Neuronal stem cell (in vitro differentiated cells): ENCODE data around the gene PDE6H.

Source experiments
- DNase-seq: peaks from one replicate; pipeline ENCODE4 v3.0.0-alpha.2; 2013; ENCODE audit warnings: low spot score
- H2AFZ ChIP-seq: one replicate; pipeline ENCODE4 v1.6.1; 2013; ENCODE audit warnings: mild to moderate bottlenecking, low read length, inconsistent platforms
- H2AK5ac ChIP-seq: 2 replicates; pipeline ENCODE4 v1.6.1; 2013; ENCODE audit warnings: low read depth, mild to moderate bottlenecking, inconsistent platforms, low read length, moderate library complexity, mixed read lengths
- H2BK120ac ChIP-seq: 2 replicates; pipeline ENCODE4 v1.6.1; 2013; ENCODE audit warnings: low read depth, mild to moderate bottlenecking, inconsistent platforms, low read length, moderate library complexity, mixed read lengths
- H2BK12ac ChIP-seq: one replicate; pipeline ENCODE4 v1.6.1; 2013; ENCODE audit warnings: low read length, inconsistent platforms
- H2BK15ac ChIP-seq: 2 replicates; pipeline ENCODE4 v1.6.1; 2013; ENCODE audit warnings: mild to moderate bottlenecking, low read length, inconsistent platforms, mixed read lengths
- H2BK5ac ChIP-seq: one replicate; pipeline ENCODE4 v1.6.1; 2013; ENCODE audit warnings: inconsistent platforms, mild to moderate bottlenecking, low read length, moderate library complexity
- H3K14ac ChIP-seq: one replicate; pipeline ENCODE4 v1.6.1; 2013; ENCODE audit warnings: low read length, inconsistent platforms
- H3K18ac ChIP-seq: 2 replicates; pipeline ENCODE4 v1.6.1; 2013; ENCODE audit warnings: low read length, inconsistent platforms
- H3K23ac ChIP-seq: 2 replicates; pipeline ENCODE4 v1.6.1; 2013; ENCODE audit warnings: low read depth, mild to moderate bottlenecking, mixed read lengths, low read length, inconsistent platforms; ENCODE audit not compliant: poor library complexity
- H3K27ac ChIP-seq: replicated peaks from 3 replicates; pipeline ENCODE4 v1.5.1; 2013; ENCODE audit warnings: low read length, inconsistent platforms
- H3K27me3 ChIP-seq, 3 experiments: 2 replicates each; pipeline ENCODE4 v1.6.1; 2013; ENCODE audit warnings: low read length in 3 of 3, mild to moderate bottlenecking in 2 of 3, inconsistent platforms in 1 of 3, low read depth in 1 of 3, mixed read lengths in 1 of 3, moderate library complexity in 1 of 3; ENCODE audit not compliant: control insufficient read depth in 3 of 3, insufficient read depth in 3 of 3
- H3K36me3 ChIP-seq, 2 donors: replicated peaks in 1 of 2; 2 replicates each; pipeline ENCODE4 v1.6.1; 2013; ENCODE audit warnings: low read length in 2 of 2; ENCODE audit not compliant: control insufficient read depth in 2 of 2, insufficient read depth in 2 of 2
- H3K4ac ChIP-seq: 2 replicates; pipeline ENCODE4 v1.6.1; 2013; ENCODE audit warnings: inconsistent platforms, mild to moderate bottlenecking, low read length, moderate library complexity
- H3K4me1 ChIP-seq, 2 donors: 1 replicate in 1 of 2; 2 replicates in 1 of 2; pipeline ENCODE4 v1.6.1; 2013; ENCODE audit warnings: low read length in 2 of 2, low read depth in 1 of 2; ENCODE audit not compliant: control insufficient read depth in 2 of 2, insufficient read depth in 1 of 2
- H3K4me2 ChIP-seq: one replicate; pipeline ENCODE4 v1.6.1; 2013; ENCODE audit warnings: mild to moderate bottlenecking, low read length, inconsistent platforms; ENCODE audit not compliant: insufficient read depth, poor library complexity, severe bottlenecking
- H3K4me3 ChIP-seq, 2 donors: 2 replicates each; pipeline ENCODE4 v1.5.1; 2013; ENCODE audit warnings: low read length in 2 of 2, mild to moderate bottlenecking in 2 of 2, inconsistent platforms in 1 of 2, moderate library complexity in 1 of 2
- H3K79me1 ChIP-seq: one replicate; pipeline ENCODE4 v1.6.1; 2013; ENCODE audit warnings: low read depth, mild to moderate bottlenecking, inconsistent platforms, low read length, moderate library complexity
- H3K9ac ChIP-seq: one replicate; pipeline ENCODE4 v1.6.1; 2013; ENCODE audit warnings: mild to moderate bottlenecking, low read depth, low read length, inconsistent platforms; ENCODE audit not compliant: poor library complexity
- H3K9me3 ChIP-seq, 2 donors: replicated peaks in 1 of 2; 2 replicates each; pipeline versions ENCODE3 to v1.6.1; 2013; ENCODE audit warnings: low read length in 2 of 2, mild to moderate bottlenecking in 2 of 2, inconsistent platforms in 1 of 2, low read depth in 1 of 2, mixed read lengths in 1 of 2, moderate library complexity in 1 of 2; ENCODE audit not compliant: control insufficient read depth in 2 of 2, insufficient read depth in 1 of 2
- H4K8ac ChIP-seq: one replicate; pipeline ENCODE4 v1.6.1; 2013; ENCODE audit warnings: low read depth, mild to moderate bottlenecking, inconsistent platforms, low read length, moderate library complexity
- H4K91ac ChIP-seq: one replicate; pipeline ENCODE4 v1.6.1; 2013; ENCODE audit warnings: low read length, low read depth, mild to moderate bottlenecking, inconsistent platforms; ENCODE audit not compliant: poor library complexity
- WGBS, 2 donors: extraction: QIAGEN DNeasy Blood & Tissue Kit; methylation state at CpG; one replicate each; pipeline ENCODE4 v1.1.7; 2013; ENCODE audit warnings: missing lambda C conversion rate in 2 of 2, mixed read lengths in 1 of 2; ENCODE audit not compliant: insufficient read length in 2 of 2, insufficient replicate concordance in 1 of 2; ENCODE audit errors: extremely low coverage in 2 of 2; 5-methylcytosine and 5-hydroxymethylcytosine counted together

The PDE6H gene

DNA sequence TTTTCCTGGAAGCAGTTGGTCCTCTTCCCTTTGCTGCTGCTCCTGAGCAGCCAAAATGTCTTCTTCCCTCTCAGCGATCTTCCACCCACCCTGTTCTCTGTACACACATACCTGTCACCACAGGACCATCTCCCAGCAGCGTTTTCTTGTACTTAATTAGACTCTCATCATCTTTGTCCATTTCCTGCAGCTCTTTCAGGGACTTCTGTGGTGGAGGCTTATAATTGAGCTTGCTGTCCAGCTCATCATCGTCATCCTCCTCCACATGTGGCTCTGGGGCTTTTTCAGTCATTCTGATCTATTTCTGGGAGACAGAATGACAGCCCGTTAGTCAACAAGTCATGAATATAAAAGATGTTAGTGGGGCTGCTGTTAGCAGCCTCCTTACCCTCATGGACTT is 22.4 kb upstream of the PDE6H start:
- WGBS, 2 donors: no CpG with 5 or more reads among the region's 4 CpGs
- H3K36me3 ChIP-seq: no peaks in the 10 kb centered on the region

DNA sequence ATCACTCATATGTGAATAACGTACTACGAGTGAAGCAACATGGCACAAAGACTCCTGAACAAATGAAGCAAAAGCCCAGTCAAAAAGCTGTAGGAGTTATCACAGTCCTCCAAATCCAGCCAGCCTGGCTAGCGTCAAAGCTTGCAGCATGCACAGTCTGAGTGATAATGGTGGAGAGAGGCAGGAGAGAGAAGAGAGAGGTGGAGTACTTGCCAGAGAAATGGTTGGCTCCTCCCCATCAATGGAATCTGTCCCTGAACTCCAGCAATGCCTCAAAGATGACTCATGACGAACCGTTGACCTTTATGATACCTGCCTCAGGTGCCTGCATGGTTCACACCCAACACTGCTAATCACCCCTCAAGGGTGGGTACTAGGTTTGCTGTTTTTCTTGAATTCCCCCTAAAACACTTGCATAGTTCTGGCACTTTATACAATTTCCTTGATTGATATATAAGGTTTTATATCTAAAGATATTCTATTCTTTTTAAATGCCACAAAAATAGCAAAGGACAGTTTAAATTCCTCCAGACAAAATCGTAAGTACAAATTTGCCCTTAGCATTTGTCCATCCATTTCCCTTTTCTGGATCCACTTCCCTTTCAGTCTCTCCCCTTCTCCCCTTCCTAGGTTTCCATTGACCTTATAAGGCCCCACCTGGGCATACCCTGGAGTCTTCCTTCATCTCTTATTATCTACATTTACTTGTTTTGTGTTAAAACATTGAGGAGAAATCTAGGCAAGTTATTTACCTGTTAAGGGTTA is 21.7 kb upstream of the PDE6H start:
- Histone ChIP-seq H3K14ac (no peak overlapping the region), H2AFZ (peak overlapping the region; percentile 5), H3K27me3 (no peaks in the 10 kb centered on the region), H3K9ac (no peak overlapping the region), H3K36me3 (no peaks in the 10 kb centered on the region), H3K4me1 (peaks cover 13 to 15% of the 10 kb centered on the region in 2 donors), H3K27ac (peak overlapping the region; percentile 55), H4K8ac (no peak overlapping the region), H3K18ac (no peak overlapping the region), H3K4ac (no peak overlapping the region), H3K4me2 (no peak overlapping the region), H3K79me1 (no peaks in the 10 kb centered on the region), H3K4me3 (no peak overlapping the region), H3K9me3 (no peaks in the 10 kb centered on the region), H2BK12ac (no peak overlapping the region), H3K23ac (no peak overlapping the region), H2BK15ac (no peak overlapping the region), H2BK120ac (no peak overlapping the region), H2BK5ac (no peak overlapping the region), H2AK5ac (no peak overlapping the region), H4K91ac (no peak overlapping the region)
- peak; percentile 21 for DNase-seq
- WGBS, 2 donors: no CpG with 5 or more reads among the region's 6 CpGs

More for the DNA sequence above, 22.4 kb upstream of the PDE6H start:
- Histone ChIP-seq H2BK120ac (no peak overlapping the region), H2AFZ (no peak overlapping the region), H2BK5ac (no peak overlapping the region), H3K14ac (no peak overlapping the region), H3K4me3 (no peak overlapping the region), H4K91ac (no peak overlapping the region), H2BK15ac (no peak overlapping the region), H3K27ac (peak overlapping the region; percentile 49), H2AK5ac (no peak overlapping the region), H3K23ac (no peak overlapping the region), H3K79me1 (no peaks in the 10 kb centered on the region), H2BK12ac (no peak overlapping the region), H3K27me3 (no peaks in the 10 kb centered on the region), H3K9ac (no peak overlapping the region), H3K4me1 (peaks cover 13 to 15% of the 10 kb centered on the region in 2 donors), H3K18ac (no peak overlapping the region), H4K8ac (no peak overlapping the region), H3K4me2 (no peak overlapping the region), H3K4ac (no peak overlapping the region), H3K9me3 (no peaks in the 10 kb centered on the region)
- no peak for DNase-seq

DNA sequence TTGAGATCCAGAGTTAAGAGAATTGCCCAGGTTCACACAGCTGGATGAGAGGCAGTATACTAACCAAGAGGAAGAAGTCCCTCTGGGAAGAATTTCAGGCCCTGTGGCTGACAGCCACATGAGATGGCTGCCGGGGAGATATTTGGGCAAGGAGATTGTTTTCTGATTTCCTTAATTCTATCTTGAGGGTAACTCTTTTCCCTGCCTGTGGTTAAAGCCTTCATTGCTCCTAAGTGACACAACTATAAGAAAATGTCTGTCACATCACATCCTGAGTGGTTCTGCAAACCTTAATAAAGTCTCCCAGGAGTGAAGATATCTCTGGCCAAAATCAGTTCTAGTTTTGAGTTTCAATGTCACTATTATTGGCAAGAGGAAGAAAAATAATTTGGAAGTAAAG is 21.0 kb upstream of the PDE6H start:
- H3K36me3 ChIP-seq: no peaks in the 10 kb centered on the region
- H2AK5ac ChIP-seq: no peak overlapping the region
- no peak overlapping the region for H3K4ac ChIP-seq
- H2BK120ac ChIP-seq: no peak overlapping the region
- H4K91ac ChIP-seq: no peak overlapping the region
- H3K79me1 ChIP-seq: no peaks in the 10 kb centered on the region
- no peak overlapping the region for H3K18ac ChIP-seq
- no CpG with 5 or more reads among the region's 1 CpG for WGBS, 2 donors
- H3K4me2 ChIP-seq: no peak overlapping the region
- H2BK5ac ChIP-seq: no peak overlapping the region
- peaks cover 13 to 15% of the 10 kb centered on the region in 2 donors for H3K4me1 ChIP-seq
- no peak for DNase-seq
- H2BK15ac ChIP-seq: no peak overlapping the region
- no peak overlapping the region for H3K14ac ChIP-seq
- no peak overlapping the region for H3K9ac ChIP-seq
- no peak overlapping the region for H3K4me3 ChIP-seq
- H4K8ac ChIP-seq: no peak overlapping the region
- no peak overlapping the region for H3K23ac ChIP-seq
- no peak overlapping the region for H2BK12ac ChIP-seq
- no peak overlapping the region for H2AFZ ChIP-seq
- H3K27me3 ChIP-seq: no peaks in the 10 kb centered on the region
- H3K9me3 ChIP-seq: no peaks in the 10 kb centered on the region
- no peak overlapping the region for H3K27ac ChIP-seq

DNA sequence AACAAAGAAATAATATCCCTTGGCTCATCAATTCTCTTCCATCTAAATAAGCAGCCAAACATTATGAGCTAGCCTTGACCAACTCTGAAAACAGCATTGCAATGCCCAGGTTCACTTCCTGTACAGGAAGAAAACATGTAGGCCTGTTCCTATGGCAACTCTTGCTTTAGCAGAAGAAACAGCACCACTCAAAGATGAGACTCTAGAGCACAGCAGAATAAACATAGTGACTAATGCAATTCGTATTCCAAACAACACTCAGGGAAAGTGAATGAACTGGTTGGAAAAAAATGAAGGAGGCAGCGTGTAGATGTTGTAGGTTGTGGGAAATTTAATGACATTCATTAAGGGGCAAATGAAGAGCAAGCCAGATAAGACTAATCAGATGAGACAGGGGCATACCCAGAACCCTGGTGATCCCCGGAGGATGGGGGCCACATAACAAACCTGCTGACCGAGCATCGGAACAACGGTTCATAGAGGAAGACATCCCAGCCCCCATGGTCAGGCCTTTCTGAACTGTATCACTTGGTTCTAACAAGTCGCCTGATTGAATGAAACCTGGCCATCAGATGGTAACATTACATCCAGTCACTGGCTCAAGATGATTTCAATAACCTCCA is 20.4 kb upstream of the PDE6H start:
- Histone ChIP-seq H3K14ac (no peak overlapping the region), H2BK12ac (no peak overlapping the region), H3K79me1 (no peaks in the 10 kb centered on the region), H3K27me3 (no peaks in the 10 kb centered on the region), H3K27ac (no peak overlapping the region), H4K8ac (no peak overlapping the region), H2BK5ac (no peak overlapping the region), H3K23ac (no peak overlapping the region), H2BK120ac (no peak overlapping the region), H2AK5ac (no peak overlapping the region), H3K4me2 (no peak overlapping the region), H3K9me3 (no peaks in the 10 kb centered on the region), H3K18ac (no peak overlapping the region), H3K36me3 (no peaks in the 10 kb centered on the region), H3K4me1 (peaks cover 13 to 15% of the 10 kb centered on the region in 2 donors), H3K4me3 (no peak overlapping the region), H2BK15ac (no peak overlapping the region), H3K9ac (no peak overlapping the region), H4K91ac (no peak overlapping the region), H3K4ac (no peak overlapping the region), H2AFZ (peak overlapping the region; percentile 19)
- WGBS, 2 donors: no CpG with 5 or more reads among the region's 7 CpGs
- DNase-seq: no peak
